GM19468 (cell line): ENCODE data around the gene CNTNAP4.
A peak's percentile ranks its signal among the peaks of the same experiment; 100 is the strongest.

Experiments
- ATAC-seq: cut with Tn5 transposase; IDR thresholded peaks from one replicate; pipeline ENCODE4 v1.9.1; 2021; ENCODE audit warnings: mild to moderate bottlenecking, moderate library complexity, moderate number of reproducible peaks; ENCODE audit not compliant: unreplicated experiment; ENCODE audit errors: extremely low read depth

Gene CNTNAP4

GRCh38 chr16:76571755-76572154 lies 294.6 kb downstream of the CNTNAP4 start:
- ATAC-seq, result no peak

- no peak for ATAC-seq
Observed at GRCh38 chr16:76573281-76573680, 296.1 kb downstream of the CNTNAP4 start.

- ATAC-seq, result no peak
Observed at GRCh38 chr16:76574651-76575050, 297.4 kb downstream of the CNTNAP4 start.

GRCh38 chr16:76576526-76576925 lies 299.3 kb downstream of the CNTNAP4 start:
- ATAC-seq, result no peak

GRCh38 chr16:76577003-76577402 lies 299.8 kb downstream of the CNTNAP4 start:
- peak; percentile 42 for ATAC-seq

- no peak for ATAC-seq
Observed at GRCh38 chr16:76579277-76579922, 302.2 kb downstream of the CNTNAP4 start.

- ATAC-seq, result no peak
Observed at GRCh38 chr16:76583466-76583865, 306.3 kb downstream of the CNTNAP4 start.

- ATAC-seq, result no peak
Observed at GRCh38 chr16:76583945-76584344, 306.7 kb downstream of the CNTNAP4 start.

GRCh38 chr16:76598498-76598897 lies 321.3 kb downstream of the CNTNAP4 start:
- no peak for ATAC-seq

GRCh38 chr16:76607317-76607716 lies 330.1 kb downstream of the CNTNAP4 start:
- ATAC-seq, result no peak
